GM21447 (cell line): ENCODE data around the gene R3HCC1L.

Experiments
- ATAC-seq: cut with Tn5 transposase; IDR thresholded peaks from one replicate; pipeline ENCODE4 v1.9.1; 2021; ENCODE audit not compliant: unreplicated experiment

R3HCC1L gene

GRCh38 chr10:98134431-98135221 lies at the start of gene R3HCC1L:
Gene R3HCC1L (plus strand): TSS chr10:98134657. CDS start chr10:98208115, 73,458 bp downstream.
- peak; percentile 83 for ATAC-seq

GRCh38 chr10:98085238-98085637 lies 49.2 kb upstream of the R3HCC1L start:
- no peak for ATAC-seq

- no peak for ATAC-seq
Observed at GRCh38 chr10:98086837-98087708, 47.4 kb upstream of the R3HCC1L start.

- ATAC-seq, result no peak
Observed at GRCh38 chr10:98088186-98088971, 46.1 kb upstream of the R3HCC1L start.

- ATAC-seq, result no peak
Observed at GRCh38 chr10:98090822-98091221, 43.6 kb upstream of the R3HCC1L start.

GRCh38 chr10:98096316-98096715 lies 38.1 kb upstream of the R3HCC1L start:
- ATAC-seq, result no peak

- no peak for ATAC-seq
Observed at GRCh38 chr10:98096731-98097130, 37.7 kb upstream of the R3HCC1L start.

GRCh38 chr10:98097175-98097574 lies 37.3 kb upstream of the R3HCC1L start:
- no peak for ATAC-seq

- no peak for ATAC-seq
Observed at GRCh38 chr10:98097616-98098015, 36.8 kb upstream of the R3HCC1L start.

- no peak for ATAC-seq
Observed at GRCh38 chr10:98098247-98098646, 36.2 kb upstream of the R3HCC1L start.

GRCh38 chr10:98100476-98100875 lies 34.0 kb upstream of the R3HCC1L start:
- no peak for ATAC-seq

- no peak for ATAC-seq
Observed at GRCh38 chr10:98101366-98101765, 33.1 kb upstream of the R3HCC1L start.

- no peak for ATAC-seq
Observed at GRCh38 chr10:98104125-98104524, 30.3 kb upstream of the R3HCC1L start.

- ATAC-seq, result no peak
Observed at GRCh38 chr10:98106531-98106930, 27.9 kb upstream of the R3HCC1L start.

- no peak for ATAC-seq
Observed at GRCh38 chr10:98107644-98108430, 26.6 kb upstream of the R3HCC1L start.

GRCh38 chr10:98110356-98110755 lies 24.1 kb upstream of the R3HCC1L start:
- ATAC-seq, result no peak

GRCh38 chr10:98115031-98115787 lies 19.2 kb upstream of the R3HCC1L start:
- no peak for ATAC-seq

- no peak for ATAC-seq
Observed at GRCh38 chr10:98119891-98120290, 14.6 kb upstream of the R3HCC1L start.

GRCh38 chr10:98125940-98126631 lies 8.4 kb upstream of the R3HCC1L start:
- no peak for ATAC-seq
